Right forelimb (tissue), 1 donor: ENCODE results near the gene CNIH2.

Source experiments
- DNase-seq: peaks from one replicate; pipeline ENCODE4 v3.0.0-alpha.2; 2018

The CNIH2 gene

GRCh38 chr11:66333220-66333877, 55.4 kb downstream of the CNIH2 start:
- DNase-seq, result no peak
